Left cardiac atrium (tissue), 4 donors: Measurements from ENCODE around the gene LHX5. TPM values are rescaled to one million over a fixed set of nuclear protein-coding genes. Genes with fewer than 3 reads are reported as not detected.

Experiments used
- ATAC-seq, 2 donors: fragments of 200-7000 bp; cut with Tn5 transposase; one replicate each; pipeline ENCODE4 v1.9.1; 2020; ENCODE audit warnings: mild to moderate bottlenecking in 2 of 2, moderate library complexity in 2 of 2
- DNase-seq: peaks from one replicate; pipeline ENCODE4 v3.0.0-alpha.2; 2020
- intact Hi-C, 2 donors: fragments of 100-400 bp; cut with DNase I; formaldehyde crosslinking; loops; one replicate each; pipeline versions ENCODE4 v1.14.1 to v1.15.1; 2022 to 2023
- total RNA-seq, 2 donors: library from RNA; stranded (reverse); fragmentation: NEBNext Ultra II Directional; extraction: Animal tissue kit (Norgen Biotek cat#: 25700); gene quantifications; one replicate each; pipeline ENCODE4 v1.2.1, GENCODE V29; 2021
- donor health status: DM: no; HTN: yes; CAD: no.
- donor health status: DM: no; HTN: yes; CAD: no; lungs with severe emphysema.
- donor health status: DM: yes; HTN: yes; CAD: no.
- donor health status: Dilated cardiomyopathy.

The LHX5 gene
- total RNA-seq, 2 donors from 2014 or later = not detected

DNA sequence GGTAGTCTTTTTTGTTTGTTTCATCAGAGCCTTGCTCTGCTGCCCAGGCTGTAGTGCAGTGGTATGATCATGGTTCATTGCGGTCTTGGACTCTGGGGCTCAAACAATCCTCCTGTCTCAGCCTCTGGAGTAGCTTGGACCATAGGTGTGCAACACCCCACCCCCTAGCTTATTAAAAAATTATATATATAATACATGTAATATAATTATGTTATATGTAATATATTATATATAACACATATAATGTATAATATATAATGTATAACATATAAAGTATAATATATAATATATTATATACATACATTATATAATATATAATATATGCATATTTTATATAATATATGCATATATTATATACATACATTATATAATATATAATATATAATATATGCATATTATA, 21.8 kb downstream of the LHX5 start:
- no peak for ATAC-seq
- intact Hi-C loops = no loop called here

DNA sequence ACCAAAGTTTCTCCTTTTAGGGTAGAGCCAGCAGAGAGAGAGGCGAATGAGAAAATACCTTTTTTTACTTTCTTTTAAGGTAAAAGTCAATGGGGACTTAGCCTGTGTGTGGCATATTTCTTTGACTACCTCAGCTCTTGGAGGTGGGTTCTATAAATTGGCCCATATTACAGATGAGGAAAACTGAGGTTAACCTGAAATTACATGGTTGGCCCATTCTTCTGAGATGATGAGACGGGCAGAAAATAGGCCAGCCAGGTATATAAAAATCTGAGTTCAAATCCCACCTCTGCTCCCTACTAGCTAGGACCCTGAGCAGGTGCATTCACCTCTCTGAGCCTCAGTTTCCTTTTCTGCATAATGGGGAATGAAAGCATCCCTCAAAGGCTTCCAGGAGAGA, 22.4 kb downstream of the LHX5 start:
- intact Hi-C loops = no loop called here
- no peak for DNase-seq
- no peak for ATAC-seq

More for the DNA sequence above, 21.8 kb downstream of the LHX5 start:
- no peak for DNase-seq

DNA sequence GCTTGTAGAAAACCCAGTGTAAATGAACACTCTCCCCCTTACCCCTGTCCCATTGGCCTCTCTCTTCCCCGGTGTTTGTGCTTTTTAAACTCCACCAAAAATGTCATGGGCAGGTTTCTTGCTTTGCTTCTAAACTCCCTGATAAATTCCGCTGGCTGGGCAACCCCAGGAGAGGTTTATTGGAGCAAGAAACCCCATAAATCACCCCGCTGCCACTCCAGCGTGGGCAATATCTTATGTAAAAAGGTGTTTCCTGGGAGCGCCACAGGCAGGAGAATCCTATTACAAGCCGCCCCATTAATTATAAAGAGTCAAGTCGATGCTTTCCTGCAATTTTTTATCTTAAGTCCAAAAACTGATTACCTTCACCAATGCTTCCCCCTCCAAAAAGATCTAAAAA, 22.8 kb downstream of the LHX5 start:
- DNase-seq (no peak), ATAC-seq (no peak)
- intact Hi-C loops = no loop called here

DNA sequence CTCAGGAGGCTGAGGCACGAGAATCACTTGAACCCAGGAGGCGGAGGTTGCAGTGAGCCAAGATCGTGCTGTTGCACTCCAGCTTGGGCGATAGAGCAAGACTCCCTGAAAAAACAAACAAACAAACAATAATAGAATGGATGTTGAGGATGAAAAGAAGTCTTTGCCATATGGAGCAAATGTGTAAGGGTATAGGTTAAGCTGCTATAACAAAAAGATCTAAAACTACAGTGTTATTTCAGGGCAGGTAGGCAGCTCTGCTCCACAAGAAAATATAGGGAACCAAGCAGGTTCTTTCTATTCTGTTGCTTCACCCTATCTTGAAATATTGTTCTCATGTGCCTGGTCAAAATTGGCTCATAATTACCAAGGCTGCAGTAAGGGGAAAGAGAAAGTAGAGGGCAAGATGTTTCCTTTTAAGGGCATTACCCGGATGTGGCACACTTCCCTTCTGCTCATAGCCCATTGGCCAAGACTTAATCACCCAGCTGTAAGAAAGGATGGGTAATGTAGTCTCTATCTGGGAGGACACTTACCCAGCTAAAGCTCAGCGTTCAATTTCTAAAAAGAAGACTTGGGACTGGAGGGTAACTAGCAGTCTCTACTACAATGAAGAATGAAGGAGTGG, 26.0 kb downstream of the LHX5 start:
- intact Hi-C loops = no loop called here
- ATAC-seq (no peak), DNase-seq (no peak)

DNA sequence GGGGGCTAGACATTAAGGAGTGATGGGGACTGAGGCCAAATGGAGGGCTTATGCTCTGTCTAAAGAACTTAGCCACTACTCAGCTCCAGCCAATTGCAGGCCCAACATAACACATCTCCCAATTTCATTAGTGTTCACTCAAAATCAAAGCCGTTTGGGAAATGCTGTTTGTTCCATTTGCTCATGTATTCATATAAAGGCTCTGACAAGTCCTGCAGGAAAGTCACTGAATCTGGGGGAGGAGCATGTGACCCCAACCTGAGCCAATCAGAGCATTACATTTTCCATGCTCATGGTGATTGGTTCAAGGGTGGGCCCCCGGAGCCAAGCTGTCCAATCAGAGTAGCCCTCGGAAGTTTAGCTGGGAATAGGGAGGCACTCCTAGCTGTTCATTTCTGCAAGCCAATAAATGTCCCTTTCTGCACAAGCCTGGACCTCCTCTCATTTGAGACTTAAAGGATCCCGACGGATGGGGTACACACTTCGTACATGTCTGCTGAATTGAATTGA, 28.6 kb downstream of the LHX5 start:
- DNase-seq = no peak
- no peak for ATAC-seq
- intact Hi-C loops = no loop called here

DNA sequence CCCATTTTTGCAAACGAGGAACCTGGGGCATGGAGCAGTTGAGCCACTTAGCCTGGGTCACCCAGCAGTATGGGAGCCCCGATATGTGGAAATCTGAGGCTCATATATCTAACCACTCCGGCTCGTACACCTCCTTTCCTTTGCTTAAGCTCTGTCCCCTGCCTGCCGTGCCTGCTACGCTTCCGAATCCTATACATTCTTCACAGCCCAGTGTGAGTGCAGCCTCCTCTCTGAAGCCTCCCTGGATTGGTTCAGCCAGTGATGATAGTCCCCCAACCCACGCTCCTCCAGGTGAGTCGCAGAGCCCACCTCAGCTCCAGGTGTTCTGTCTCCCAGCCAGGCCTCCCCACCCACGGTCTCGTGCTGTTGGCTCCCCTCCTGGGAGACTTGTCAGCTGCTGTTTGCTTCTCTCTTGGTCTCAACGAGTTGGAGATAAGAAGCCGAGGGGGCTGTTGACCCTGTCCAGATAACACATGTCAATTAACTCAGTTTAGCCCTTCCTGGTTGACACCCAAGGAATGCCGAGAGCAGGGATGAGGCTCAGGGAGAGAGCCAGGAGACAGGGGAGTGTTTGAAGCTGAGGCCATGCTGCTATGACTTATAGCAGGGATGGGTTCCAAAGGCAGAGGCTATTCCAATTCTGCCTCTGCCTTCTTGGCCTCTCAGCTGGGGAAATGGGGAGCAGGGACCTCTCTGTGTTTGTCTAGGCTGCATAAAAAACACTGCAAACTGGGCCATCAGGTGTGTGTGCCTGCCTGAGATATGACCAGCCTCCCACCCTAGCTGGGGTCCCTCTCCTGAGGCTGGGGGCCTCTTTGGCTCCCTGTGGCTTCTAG, 30.5 kb downstream of the LHX5 start:
- intact Hi-C loops = no loop called here
- DNase-seq (no peak), ATAC-seq (no peak)

DNA sequence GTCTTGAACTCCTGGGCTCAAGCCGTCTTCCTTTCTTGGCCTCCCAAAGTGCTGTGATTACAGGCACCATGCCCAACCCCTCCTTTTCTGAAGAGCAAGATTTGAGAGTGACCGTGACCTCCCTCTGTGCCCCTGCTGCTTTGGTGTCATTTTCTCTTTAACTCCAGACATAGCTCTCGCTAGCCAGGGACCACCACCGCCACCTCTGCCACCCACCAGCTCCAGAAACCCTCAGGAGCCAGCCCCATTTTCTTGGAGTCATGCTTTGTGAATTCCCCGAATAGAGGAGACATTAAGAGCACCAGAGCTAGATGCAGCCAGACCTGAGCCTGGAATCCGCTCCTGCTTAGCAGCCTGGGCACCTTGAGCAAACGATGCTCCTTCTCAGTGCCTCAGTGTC, 31.3 kb downstream of the LHX5 start:
- DNase-seq (no peak), ATAC-seq (no peak)
- intact Hi-C loops = no loop called here

DNA sequence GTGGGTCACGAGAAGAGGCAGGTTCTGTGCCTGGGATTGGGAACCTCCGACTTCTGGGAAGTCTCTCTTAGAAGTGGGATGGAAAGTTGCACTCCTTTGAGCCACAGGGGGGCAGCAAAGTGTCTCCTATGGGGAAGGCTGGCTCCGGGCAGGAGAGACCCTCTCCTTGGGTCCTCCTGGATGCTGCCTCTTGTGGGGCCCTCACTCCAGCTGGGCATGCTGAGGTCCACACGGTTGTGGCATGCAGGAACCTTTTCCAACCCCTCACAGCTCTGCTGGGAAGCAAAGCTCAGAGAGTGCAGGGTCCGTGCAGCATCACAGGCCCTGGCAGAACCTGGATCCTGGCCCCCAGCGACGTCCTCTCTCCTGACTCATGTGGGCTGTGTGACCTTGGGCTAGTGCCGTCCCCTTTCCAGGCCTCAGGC, 32.1 kb downstream of the LHX5 start:
- DNase-seq = no peak
- intact Hi-C loops = loop anchor here in 1 of 2 donors (5.0 kb wide), 1 partner anchor 473 kb away; no protein-coding TSS in a partner anchor
- peak; percentile 37 to 47 for ATAC-seq

DNA sequence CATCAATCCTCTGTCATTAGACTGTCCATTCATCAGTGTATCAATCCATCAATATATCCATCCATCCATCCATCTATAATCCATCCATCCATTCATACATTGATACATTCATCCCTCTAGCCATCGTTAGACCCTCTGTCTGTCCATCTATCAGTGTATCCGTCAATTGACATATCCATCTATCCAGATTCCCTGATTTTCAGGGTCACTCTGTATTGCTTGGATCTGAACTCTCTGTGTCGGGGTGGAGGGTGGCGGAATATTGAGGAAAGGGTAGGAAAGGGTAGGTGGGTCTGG, 32.4 kb downstream of the LHX5 start:
- intact Hi-C loops = loop anchor here in 1 of 2 donors (5.0 kb wide), 1 partner anchor 473 kb away; no protein-coding TSS in a partner anchor
- no peak for ATAC-seq
- no peak for DNase-seq

DNA sequence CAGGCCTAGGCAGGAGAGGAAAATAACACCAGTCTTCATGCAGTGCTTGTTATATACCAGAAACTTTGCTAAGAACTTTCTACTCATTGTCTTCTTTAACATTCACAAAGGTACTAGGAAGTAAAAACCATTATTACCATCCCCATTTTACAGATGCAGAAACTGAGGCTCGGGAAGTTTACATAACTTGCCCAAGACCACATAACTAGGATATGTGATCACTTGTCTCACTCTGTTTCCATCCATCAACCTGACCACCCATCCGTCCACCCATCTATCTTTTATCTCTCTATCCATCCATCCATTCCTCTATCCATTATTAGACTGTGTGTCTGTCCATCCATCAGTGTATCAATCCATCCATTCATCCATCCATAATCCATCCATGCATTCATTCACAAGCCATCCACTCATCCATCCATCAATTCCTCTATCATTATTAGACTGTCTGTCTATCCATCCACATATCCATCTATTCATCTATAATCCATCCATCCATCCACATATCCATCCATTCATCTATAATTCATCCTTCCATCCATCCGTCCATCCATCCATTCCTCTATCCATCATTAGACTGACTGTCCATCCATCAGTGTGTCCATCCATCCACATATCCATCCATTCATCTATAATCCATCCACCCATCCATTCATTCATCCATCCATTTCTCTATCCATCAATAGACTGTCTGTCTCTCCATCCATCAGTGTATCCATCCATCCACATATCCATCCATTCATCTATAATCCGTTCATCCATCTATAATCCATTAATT, 33.0 kb downstream of the LHX5 start:
- intact Hi-C loops = loop anchor here in 1 of 2 donors (5.0 kb wide), 1 partner anchor 474 kb away; no protein-coding TSS in a partner anchor
- DNase-seq = no peak
- ATAC-seq = no peak

DNA sequence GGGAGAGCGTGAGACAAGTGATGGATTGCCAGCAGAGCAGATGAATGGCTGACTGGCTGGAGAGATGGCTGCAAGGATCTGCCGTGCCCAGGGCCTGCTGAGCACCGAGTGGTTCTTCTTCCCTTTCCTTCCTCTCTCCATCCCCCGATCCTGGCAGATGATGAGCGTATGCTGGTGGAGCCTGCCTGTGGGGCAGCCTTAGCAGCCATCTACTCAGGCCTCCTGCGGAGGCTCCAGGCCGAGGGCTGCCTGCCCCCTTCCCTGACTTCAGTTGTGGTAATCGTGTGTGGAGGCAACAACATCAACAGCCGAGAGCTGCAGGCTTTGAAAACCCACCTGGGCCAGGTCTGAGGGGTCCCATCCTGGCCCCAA, 34.0 kb downstream of the LHX5 start:
- ATAC-seq (no peak), DNase-seq (no peak)
- intact Hi-C loops = loop anchor here in 1 of 2 donors (5.0 kb wide), 1 partner anchor 475 kb away; no protein-coding TSS in a partner anchor

DNA sequence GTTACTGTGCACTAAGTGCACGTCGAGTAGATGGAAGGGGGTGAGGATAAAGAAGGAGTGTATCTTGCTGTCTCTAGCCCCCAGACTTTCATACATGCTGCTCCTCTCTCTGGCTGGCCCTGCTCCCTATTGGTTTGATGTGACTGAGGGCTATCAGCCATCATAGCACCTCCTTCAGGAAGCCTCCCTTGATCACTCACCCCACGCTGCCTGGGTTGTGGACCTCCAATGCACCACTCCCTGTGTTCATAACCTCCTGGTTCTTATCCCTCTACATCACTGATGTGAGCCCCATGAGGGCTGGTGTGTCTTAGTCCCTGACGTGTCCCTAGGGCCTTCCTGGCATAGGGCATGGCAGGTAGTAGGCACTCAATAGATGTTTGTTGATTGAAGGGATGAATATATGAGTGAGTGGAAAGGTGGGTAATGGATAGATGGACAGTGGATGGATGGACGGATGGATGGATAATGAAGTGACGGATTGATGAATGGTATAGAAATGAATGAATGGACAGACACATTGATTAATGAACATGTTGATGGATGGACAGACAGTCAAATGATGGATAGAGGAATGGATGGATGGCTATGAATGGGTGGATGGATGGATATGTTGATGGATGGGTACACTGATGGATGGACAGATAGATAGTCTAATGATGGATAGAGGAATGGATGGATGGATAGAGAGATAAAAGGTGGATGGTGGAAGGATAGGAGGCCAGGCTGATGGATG, 34.5 kb downstream of the LHX5 start:
- intact Hi-C loops = loop anchor here in 1 of 2 donors (5.0 kb wide), 1 partner anchor 475 kb away; no protein-coding TSS in a partner anchor
- no peak for DNase-seq
- no peak for ATAC-seq

DNA sequence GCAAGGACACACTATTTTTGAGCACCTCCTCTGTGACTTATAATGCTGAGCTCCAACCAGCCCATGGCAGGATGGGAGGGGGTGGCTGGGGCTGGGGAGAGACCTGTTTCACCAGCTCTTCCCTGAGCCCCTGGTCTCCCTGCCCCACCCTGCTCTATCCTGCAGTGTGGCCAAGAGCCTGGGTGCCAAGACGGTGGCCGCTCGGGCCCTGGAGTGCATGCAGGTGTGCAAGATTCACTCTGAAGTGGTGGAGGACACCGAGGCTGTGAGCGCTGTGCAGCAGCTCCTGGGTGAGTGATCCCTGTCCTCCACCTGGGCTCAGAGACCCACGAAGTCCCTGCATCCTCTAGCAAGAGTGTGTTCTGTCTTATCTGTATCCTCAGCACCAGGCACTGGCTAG, 35.1 kb downstream of the LHX5 start:
- ATAC-seq = no peak
- intact Hi-C loops = loop anchor here in 1 of 2 donors (5.0 kb wide), 1 partner anchor 476 kb away; no protein-coding TSS in a partner anchor
- DNase-seq = no peak

DNA sequence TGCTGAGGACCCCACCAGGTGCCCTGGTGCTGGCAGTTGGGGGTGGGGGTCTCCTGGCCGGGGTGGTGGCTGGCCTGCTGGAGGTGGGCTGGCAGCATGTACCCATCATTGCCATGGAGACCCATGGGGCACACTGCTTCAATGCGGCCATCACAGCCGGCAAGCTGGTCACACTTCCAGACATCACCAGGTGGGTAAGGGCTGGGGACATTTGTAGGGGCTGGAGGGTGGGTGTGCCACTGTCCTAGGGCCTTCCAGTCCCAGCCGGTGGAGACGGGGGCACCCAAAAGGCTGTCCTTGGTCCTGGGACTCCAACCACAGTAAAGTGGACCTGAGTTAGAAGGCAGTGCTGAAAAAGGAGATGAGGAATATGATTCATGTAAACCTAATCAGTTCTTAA, 36.3 kb downstream of the LHX5 start:
- ATAC-seq (no peak), DNase-seq (no peak)
- intact Hi-C loops = loop anchor here in 1 of 2 donors (5.0 kb wide), 1 partner anchor 477 kb away; no protein-coding TSS in a partner anchor

DNA sequence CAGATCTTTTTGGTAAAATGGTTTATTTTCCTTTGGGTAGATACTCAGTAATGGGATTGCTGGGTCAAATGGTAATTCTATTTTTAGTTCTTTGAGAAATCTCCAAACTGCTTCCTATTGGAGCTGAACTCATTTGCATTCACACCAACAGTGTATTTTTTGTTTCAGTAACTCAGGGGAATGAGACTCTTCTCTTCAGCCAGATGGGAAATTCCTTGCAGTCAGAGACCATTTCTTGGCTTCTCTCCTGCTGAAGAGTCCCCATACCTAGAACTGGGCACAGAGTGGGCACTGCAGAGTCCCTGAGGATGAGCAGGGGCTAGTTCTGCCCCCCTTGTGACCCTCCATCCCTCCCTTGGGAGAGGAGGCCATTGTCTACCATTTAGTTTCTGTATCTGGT, 38.7 kb downstream of the LHX5 start:
- ATAC-seq (no peak), DNase-seq (no peak)
- intact Hi-C loops = no loop called here

DNA sequence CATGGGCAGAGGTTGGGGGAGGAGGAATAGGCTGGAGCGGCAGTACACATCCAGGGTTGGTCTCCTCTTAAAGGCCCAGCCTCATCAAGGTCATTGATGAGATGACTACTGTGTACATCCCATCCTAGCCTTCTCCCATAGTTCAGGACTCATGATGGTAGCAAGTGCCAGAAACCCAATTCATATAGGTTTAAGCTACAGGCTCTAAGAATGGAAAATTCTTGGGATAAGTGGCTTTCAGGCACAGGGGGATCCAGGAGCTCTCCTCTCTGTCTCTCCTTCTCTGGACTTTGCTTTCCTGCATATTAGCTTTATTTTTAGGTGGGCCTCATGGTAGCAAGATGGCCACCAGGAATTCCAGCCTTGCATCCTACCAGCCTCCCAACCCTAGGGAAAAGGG, 43.2 kb downstream of the LHX5 start:
- no peak for ATAC-seq
- intact Hi-C loops = loop anchor here (5.0 to 10.0 kb wide), 3 partner anchors 114 to 231 kb away; no protein-coding TSS in a partner anchor
- no peak for DNase-seq

DNA sequence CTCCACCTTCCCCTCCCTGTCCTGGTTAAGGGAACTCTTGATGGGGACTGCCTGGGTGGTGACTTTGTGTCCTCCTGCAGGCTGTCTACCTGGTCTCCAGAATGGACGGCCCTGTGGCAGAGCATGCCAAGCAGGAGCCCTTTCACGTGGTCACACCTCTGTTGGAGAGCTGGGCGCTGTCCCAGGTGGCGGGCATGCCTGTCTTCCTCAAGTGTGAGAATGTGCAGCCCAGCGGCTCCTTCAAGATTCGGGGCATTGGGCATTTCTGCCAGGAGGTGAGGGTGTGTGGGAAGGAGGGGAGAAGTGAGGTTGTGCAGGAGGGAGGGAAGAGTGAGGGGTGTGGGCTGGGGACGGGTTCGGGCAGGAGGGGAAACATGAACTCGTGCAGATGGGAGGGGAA, 43.8 kb downstream of the LHX5 start:
- ATAC-seq = no peak
- DNase-seq = no peak
- intact Hi-C loops = loop anchor here (5.0 to 10.0 kb wide), 3 partner anchors 113 to 231 kb away; no protein-coding TSS in a partner anchor

DNA sequence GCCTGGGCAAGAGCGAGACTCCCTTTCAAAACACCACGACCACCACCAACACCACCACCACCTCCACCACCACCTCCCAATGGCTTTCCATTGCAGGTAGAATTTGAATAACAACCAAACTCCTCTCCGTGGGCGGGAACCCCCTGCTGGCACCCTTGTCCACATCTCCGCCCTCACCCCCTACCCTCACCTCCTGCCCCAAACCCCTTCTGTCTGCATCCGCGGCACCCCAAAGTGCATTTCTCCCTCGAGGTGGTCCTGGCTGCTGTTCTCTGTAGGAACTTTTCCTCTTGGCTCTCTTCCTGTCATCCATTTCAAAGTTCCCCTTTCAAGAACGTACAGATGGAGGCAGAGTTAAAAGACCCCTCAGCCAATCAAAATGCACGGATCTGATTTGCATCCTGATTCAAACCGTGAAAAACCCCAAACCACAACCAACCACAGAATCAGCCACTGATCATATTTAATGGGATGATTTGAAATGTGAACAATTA, 45.7 kb downstream of the LHX5 start:
- no peak for ATAC-seq
- no peak for DNase-seq
- intact Hi-C loops = loop anchor here (5.0 to 10.0 kb wide), 3 partner anchors 111 to 229 kb away; no protein-coding TSS in a partner anchor
